G401 (cell line): ENCODE measurements around the gene ASB11. TPM values are rescaled to one million over a fixed set of nuclear protein-coding genes. Genes with fewer than 3 reads are reported as not detected.
"Not testable (repeated sequence)": the region's sequence is repeated elsewhere in the genome, so short reads cannot be mapped to it uniquely, and the experiment has no call there.

Experiments used
- DNase-seq: peaks from one replicate; pipeline ENCODE4 v3.0.0-alpha.2; 2015; ENCODE audit warnings: low spot score
- in situ Hi-C: cut with HindIII; loops from 2 replicates; pipeline ENCODE4 v1.10.0; 2016; ENCODE audit warnings: low sequenced_read_pairs, mixed read lengths
- total RNA-seq: library from RNA; depleted of rRNA; stranded (reverse); fragments of >200 nt; shearing (Covaris generic); gene quantifications from 2 replicates; pipeline ENCODE4 v1.2.3, GENCODE V29; 2014

ASB11 gene
- total RNA-seq, 1 experiment from 2014 or later: not detected

DNA sequence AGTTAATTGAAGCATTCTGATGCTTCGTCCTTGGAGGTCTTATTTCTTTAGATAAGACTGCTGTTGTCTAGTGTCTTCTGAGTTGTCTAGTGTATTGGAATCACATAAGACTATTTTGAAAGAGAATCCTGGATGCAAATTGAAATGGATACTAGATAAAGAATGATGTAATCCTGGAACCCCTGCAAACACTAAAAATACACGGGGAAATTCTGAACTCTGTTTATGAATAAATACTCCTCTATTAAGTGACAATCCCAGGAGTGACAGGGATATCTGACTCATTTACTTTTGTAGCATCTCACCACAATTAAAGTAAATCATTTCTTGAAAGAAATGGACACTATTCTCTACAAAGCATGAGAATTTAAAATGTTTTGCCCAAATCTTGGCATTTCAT is 968 bp downstream of the ASB11 start:
- DNase-seq: no peak

DNA sequence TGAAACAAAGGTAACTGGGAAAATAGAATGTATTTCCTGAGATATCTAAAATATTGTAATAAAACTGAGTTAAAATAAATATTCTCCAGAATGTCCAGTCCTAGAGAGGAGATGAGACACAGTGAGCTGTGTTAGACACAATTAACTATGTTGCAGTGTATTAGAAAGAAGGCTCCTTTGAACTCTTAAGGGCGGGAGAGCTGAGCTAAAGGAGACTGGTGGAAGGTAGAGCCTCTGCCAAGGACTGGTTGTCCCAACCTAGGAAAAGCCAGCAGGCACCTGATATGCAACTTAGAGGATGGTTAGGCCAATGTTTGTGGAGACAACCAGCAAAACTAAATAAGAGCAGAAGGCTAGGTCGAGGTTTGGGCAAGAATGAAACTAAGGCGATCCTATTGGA is 4.3 kb downstream of the ASB11 start:
- DNase-seq: no peak

More for the DNA sequence above, 968 bp downstream of the ASB11 start:
- in situ Hi-C loops: no loop called here

DNA sequence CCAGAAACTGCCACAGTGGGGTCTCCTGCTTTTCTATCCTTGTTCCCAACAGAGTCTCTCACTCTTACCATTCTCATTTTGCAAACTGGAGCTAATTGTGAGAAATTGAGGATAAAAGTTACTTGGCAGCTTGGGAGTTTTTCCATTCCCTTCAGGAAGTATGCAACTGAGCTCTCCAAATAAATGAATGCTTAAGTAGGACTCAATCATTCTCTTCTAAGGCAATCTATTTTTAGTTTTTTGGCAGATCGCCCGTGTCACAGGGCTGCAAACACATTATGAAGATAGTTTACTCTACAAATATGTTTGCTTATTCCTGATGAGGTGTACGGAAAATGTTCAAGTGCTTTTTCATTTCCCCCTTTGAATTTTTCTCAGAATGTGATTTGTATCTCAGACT is 5.3 kb downstream of the ASB11 start:
- DNase-seq: peak; percentile 4
- in situ Hi-C loops: no loop called here

More for the DNA sequence above, 4.3 kb downstream of the ASB11 start:
- in situ Hi-C loops: no loop called here

DNA sequence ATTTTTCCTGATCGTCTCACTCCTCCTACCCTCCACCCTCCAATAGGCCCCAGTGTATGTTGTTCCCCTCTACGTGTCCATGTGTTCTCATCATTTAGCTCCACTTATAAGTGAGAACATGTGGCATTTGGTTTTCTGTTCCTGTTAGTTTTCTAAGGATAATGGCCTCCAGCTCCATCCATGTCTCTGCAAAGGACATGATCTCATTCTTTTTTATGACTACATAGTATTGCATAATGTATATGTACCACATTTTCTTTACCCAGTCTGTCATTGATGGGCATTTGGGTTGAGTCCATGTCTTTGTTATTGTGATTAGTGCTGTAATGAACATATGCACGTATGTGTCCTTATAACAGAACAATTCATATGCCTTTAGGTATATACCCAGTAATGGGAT is 9.5 kb downstream of the ASB11 start:
- in situ Hi-C loops, DNase-seq: not testable (repeated sequence)

DNA sequence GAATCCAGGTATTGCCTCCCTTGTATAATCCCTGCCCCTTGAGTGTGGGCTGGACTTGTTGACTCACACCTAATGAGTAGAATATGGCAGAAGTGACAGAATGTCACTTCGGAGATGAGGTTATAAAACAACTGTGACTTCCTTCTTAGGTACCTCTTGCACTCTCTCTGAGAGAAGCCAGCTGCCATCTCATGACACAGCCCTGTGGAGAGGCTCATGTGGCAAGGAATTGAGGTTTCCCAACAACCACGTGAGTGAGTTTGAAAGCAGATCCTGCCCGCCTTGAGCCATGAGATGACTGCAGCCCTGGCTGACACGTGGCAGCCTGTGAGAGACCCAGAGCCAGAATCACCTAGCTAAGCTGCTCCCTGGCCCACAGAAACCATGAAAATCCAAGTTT is 13.5 kb downstream of the ASB11 start:
- in situ Hi-C loops: no loop called here
- no peak for DNase-seq

DNA sequence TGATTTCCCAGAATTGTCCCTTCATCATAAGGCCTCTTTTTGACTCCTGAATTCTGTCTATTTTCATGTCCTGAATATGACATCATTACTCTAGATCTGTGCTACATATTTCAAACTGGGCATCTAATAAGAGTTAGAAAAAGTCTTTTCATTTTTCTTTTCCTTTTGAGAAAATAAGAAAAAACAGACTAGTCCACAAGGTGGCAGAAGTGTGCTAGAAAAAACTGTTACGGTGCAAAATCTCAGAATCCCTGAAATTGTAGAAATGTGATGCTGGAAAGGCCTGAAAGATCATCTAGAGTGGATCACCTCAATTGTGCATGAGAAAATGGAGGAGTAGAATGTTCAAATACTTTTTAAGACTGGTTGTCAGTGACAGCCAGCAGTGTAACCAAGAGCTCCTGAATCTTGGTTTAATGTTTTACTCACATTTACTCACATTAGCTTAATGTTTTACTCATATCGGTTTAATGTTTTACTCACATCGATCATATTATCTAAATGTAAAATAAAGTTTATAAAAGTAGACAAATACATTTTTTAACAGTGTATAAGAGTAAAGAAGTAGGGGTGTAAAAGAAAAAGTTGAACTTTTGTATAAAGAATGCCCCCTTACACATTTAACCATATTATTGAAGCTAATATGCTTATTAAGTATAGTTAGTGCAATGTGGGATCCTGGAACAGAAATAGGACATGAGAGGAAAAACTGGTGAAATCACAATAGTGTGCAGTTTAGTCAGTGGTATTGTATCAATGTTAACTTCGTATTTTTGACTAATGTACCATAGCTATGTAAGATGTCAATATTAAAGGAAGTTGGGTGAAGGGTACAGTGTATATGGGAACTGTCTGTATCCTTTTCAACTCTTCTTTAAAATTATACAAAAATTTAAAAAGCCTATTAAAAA is 15.2 kb downstream of the ASB11 start:
- in situ Hi-C loops: no loop called here

DNA sequence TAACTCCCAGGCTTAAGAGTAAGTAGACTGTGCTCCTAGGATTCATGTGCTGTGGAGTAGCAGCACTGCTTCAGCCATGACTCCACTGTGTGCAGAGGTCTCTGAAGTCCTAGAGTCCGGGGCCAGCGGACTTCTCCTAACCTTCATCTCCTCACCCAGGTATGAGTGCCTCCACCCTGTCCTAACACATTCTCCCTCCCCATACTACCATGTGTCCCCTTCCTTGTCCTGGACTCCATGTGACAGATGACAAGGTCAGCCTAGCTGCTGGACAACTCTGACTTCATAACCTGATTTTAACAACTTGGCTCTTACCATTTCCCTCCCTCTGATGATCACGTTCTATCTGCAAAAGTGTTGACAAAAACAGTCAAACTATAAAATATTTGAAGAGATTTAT is 16.7 kb downstream of the ASB11 start:
- no peak for DNase-seq
- in situ Hi-C loops: no loop called here

More for the DNA sequence above, 15.2 kb downstream of the ASB11 start:
- DNase-seq: peak; percentile 19

DNA sequence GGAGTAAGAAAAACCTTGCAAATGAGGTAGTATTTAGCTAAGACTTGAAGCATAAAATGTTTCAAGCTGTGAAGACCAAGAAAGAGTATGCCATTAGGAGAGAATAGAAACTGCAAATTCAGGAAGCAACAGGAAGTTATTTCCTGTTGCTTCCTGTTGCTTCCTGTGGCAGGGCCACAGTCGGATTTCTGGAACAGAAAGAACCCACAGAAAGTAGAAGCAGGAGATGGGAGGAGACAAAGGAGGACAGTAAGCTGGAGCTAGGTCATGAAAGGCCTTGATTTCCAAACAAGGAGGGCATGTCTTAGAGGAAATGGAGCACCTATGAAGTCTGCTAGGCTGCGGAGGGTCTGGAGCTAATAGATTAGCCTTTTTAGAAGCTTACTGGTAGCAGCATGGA is 17.2 kb downstream of the ASB11 start:
- in situ Hi-C loops: no loop called here
- no peak for DNase-seq

DNA sequence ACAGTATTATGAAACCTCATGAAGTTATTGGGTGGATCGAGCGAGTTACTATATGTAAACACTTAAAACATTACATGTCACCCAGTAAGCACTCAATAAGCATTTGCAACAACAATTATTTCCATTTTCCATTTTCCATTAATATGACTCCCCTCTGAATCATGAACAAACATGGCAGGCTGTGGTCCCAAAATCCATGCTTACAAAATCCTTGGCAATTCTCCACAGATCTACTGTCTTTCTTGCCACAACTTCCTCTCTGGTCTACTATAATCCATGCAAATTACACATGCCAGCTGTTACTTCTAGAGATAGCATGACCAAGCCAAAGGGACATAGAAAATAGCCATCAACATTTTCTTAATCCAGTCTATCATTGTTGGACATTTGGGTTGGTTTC is 22.0 kb downstream of the ASB11 start:
- no peak for DNase-seq
- in situ Hi-C loops: no loop called here

DNA sequence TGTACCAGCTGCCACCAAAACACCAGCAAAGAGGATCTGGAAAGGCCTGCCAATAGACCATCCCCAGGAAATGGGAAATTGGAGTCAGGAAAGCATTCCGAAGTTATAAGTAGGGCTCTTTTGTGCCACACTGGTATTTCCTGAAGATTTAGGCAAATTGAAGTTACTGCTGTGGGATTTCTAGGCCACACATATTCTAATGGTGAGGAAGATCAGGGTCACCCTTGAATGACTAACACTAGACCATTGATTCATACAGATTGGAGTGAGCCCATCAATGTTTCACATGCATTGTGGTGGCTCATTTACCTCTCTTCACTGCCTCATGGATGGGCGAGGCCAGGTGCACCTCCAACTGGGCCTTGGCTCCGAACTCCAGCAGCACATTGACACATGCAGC is 22.6 kb downstream of the ASB11 start:
- no peak for DNase-seq
- in situ Hi-C loops: no loop called here

DNA sequence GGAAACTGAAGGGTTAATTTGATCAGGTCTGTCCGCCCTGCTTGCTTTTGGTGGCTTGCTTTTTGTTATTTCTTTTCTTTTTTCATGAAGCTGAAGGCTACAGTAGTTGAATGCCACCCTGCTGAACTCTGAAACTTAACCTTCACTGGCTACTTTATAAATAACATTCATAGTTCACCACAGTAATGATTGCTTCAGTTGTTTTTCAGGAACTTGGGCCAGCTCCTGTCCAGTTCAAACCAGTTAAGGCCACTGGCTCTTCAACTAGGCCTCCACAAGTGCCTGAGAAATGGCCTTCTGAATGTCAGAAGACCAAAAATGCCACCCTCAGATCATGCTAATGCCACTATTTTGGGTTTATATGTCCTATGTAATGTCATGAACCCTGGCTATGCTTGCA is 37.8 kb downstream of the ASB11 start:
- DNase-seq: no peak
- in situ Hi-C loops: no loop called here

DNA sequence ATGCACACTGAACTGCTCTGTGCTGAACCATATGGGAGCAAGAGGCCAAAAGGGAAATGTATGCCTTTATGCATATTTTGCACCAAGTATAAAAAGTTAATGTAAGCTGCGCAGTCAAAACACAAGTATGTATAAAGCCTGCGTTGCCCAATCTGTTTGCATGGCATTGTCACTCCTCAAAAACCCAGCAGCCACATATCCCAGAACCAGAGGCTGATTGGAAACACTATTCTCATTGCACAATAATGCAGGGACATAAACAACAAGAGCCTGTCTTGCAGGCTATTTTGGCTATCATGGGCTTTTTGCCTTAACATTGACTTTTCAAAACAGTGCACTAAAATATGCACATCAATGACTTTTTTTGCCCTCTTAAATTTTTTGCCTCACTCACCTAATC is 40.5 kb downstream of the ASB11 start:
- in situ Hi-C loops: no loop called here

DNA sequence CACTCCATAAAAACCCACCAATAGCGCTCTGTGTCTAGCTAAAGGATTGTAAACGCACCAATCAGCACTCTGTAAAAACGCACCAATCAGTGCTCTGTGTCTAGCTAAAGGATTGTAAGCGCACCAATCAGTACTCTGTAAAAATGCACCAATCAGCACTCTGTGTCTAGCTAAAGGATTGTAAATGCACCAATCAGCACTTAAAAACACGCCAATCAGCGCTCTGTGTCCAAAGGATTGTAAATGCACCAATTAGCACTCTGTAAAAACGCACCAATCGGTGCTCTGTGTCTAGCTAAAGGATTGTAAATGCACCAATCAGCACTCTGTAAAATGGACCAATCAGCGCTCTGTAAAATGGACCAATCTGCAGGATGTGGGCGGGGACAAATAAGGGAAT is 42.2 kb downstream of the ASB11 start:
- in situ Hi-C loops, DNase-seq: not testable (repeated sequence)

More for the DNA sequence above, 40.5 kb downstream of the ASB11 start:
- no peak for DNase-seq

DNA sequence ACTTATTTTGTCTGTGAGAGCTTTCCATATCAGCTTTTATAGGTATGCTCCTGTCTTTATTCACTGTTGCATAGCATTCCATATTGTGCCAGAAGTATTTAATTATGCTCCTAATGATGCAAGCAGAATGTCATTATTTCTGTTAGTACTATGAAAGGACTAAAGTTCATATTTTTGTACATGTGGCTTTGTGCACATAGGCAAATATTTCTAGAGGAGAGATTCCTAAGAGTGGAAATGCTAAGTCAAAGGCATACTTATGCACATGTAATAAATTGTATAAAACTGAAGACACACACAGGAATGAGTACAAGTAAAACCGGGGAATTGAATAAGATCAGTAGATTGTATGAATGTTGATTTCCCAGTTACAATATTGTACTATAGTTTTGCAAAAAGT is 43.7 kb downstream of the ASB11 start:
- in situ Hi-C loops: no loop called here
- no peak for DNase-seq

DNA sequence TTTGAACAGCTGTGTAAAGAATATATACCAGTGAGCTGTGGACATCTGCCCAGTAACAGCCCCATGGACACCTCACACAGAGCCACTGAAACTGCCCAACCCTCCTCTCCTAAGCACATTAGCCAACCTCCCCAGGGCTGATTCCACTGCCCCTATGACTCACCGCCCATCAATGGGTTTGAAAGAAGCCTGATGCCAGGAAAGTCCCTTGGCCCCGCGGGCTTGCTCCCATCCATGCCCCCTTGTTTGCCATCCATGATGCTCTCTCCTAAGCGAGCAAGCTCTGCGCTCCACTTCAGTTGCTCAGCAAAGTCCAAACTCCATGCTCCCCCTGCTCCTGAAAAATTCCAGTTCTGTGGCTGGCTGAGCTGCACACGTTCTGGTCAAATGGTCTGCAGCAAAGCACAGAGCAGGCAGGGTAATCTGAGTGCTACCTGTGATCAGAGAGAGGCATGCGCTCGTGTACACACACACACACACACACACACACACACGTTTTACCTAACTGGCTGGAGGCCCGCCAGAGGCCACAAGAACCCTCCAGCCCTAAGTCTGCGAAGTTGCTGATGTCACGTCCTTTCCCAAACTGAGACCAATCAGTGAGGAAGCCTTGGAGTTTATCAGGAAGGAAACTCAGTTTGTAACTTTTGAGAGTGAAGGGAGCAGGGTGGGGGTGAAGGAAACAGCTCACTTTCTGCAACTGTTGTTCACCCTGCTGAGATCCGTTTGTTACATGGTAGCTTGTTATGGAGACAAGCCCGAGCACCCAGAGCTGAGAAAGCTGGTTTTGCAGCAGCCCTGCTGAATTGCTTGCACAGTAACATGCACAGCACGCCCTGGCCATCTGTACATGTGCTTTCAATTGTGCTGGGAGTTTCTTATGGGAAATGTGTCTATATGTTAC is 45.6 kb downstream of the ASB11 start, which contains the start of gene ASB9:
Gene ASB9, minus strand, starts transcription at position 466 of the 904 bp plus-strand sequence. Its CDS starts 209 bp downstream, at position 257.
- no peak for DNase-seq
- in situ Hi-C loops: no loop called here

DNA sequence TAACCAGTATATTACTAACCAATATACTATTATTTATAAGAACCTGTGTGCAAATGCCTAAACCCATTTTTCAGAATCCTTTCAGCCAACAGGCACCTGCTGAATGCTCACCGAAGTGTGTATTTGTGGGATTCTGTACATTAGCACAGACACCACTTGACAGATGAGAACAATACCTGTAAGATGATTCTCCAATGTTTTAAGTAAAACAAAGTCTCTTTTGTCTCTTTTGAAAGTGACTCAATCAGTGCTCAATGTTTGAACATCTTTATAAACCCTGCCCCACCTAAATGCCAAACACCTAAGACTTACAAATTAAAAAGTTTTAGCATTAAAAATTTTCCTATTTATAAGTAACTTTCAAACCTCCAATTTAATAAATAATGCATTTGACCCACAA is 46.3 kb downstream of the ASB11 start:
- DNase-seq: no peak
- in situ Hi-C loops: no loop called here

DNA sequence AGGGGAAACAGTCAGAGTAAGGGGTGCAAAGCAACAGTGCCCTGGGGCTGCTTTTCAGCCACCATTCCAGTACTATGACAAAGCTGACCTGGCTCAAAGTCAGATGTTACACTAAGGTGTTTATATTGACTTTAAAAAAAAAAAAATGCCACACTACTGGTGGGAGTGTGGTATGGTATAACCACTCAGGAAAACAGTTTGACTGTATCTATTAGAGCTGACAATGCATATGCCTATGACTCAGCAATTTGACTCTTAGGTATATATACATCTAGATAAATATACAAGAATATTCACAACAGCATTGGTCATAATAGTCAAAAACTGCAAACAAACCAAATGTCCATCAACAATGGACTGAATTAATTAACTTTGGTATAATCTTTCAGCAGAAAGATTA is 60.6 kb downstream of the ASB11 start:
- in situ Hi-C loops: no loop called here
- DNase-seq: no peak

DNA sequence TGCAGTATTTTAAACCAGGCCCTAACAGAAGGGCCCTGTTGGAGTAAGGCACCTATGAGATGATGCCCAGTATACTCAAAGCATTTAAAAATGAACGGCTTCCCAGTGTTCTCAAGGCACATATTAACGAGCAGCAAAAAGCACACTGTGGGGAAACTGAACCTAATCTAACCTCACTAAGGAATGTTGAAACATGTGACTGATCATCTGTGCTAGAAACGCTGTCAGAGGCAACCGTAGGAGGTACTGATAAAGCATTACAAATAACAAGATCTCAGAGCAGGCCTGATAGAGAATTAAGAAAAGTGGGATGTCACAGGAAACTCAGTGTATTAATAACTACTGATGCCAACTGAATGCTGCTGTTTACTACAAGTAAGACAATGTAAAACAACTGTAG is 69.5 kb downstream of the ASB11 start:
- in situ Hi-C loops: no loop called here
- DNase-seq: no peak

DNA sequence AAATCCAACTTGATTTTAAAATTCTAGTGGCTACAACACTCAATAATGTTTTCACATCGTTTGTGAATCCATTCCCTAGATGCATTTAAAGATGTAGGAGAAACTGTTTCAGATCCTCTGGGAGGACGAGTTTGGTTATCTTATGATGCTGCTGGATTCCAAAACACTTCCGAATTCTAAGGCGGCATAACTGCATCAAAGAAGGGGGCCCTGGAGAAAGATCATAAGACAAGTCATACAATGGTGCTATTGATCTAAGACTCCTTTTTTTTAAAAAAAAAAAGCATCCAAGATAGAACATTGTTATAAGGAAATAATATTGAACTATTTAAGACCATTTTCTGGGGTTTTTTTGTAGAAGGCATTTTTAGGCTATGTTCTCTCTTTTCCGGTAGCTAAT is 71.0 kb downstream of the ASB11 start:
- in situ Hi-C loops: no loop called here
- DNase-seq: no peak
